Measurements from ENCODE around the gene RSKR. TPM values are rescaled to one million over a fixed set of nuclear protein-coding genes. Genes with fewer than 3 reads are reported as not detected.
"Not testable (repeated sequence)": the region's sequence is repeated elsewhere in the genome, so short reads cannot be mapped to it uniquely, and the experiment has no call there.

Gene RSKR
- polyA plus RNA-seq, 4 donors, result 10.6 to 14.3 (median 11.3) TPM

GRCh38 chr17:28623696-28624095, 9.7 kb upstream of the RSKR start:
- no peak for DNase-seq (ENCODE audit: low read depth in 4 of 4, low spot score in 3 of 4)

- no peak for DNase-seq (ENCODE audit: low read depth in 4 of 4, low spot score in 3 of 4)
Observed at GRCh38 chr17:28622186-28622585, 8.2 kb upstream of the RSKR start.

- no peak for DNase-seq (ENCODE audit: low read depth in 4 of 4, low spot score in 3 of 4)
Observed at GRCh38 chr17:28620010-28620409, 6.0 kb upstream of the RSKR start.

GRCh38 chr17:28618464-28618863, 4.5 kb upstream of the RSKR start:
- DNase-seq (ENCODE audit: low read depth in 4 of 4, low spot score in 3 of 4), result no peak

GRCh38 chr17:28616281-28616680, 2.3 kb upstream of the RSKR start:
- no peak for DNase-seq (ENCODE audit: low read depth in 4 of 4, low spot score in 3 of 4)

- DNase-seq (ENCODE audit: low read depth in 4 of 4, low spot score in 3 of 4), result no peak
Observed at GRCh38 chr17:28615260-28615940, 1.4 kb upstream of the RSKR start.

GRCh38 chr17:28612936-28613872, 781 bp downstream of the RSKR start:
- DNase-seq (ENCODE audit: low read depth in 4 of 4, low spot score in 3 of 4), result peak in 2 of 4 donors; percentile 12 to 26

- DNase-seq (ENCODE audit: low read depth in 4 of 4, low spot score in 3 of 4), result no peak
Observed at GRCh38 chr17:28612531-28612930, 1.5 kb downstream of the RSKR start.

- no peak for DNase-seq (ENCODE audit: low read depth in 4 of 4, low spot score in 3 of 4)
Observed at GRCh38 chr17:28610376-28610775, 3.6 kb downstream of the RSKR start.

GRCh38 chr17:28604031-28604430, 10.0 kb downstream of the RSKR start:
- DNase-seq (ENCODE audit: low read depth in 4 of 4, low spot score in 3 of 4), result not testable (repeated sequence)

GRCh38 chr17:28599311-28600184, 14.4 kb downstream of the RSKR start:
- peak in 2 of 4 donors; percentile 32 to 39 for DNase-seq (ENCODE audit: low read depth in 4 of 4, low spot score in 3 of 4)

GRCh38 chr17:28598799-28599310, 15.1 kb downstream of the RSKR start, which contains the start of gene SPAG5:
Gene SPAG5 (minus strand): TSS chr17:28599025. CDS start chr17:28598946, 79 bp downstream.
- peak; percentile 79 to 88 (median 84) for DNase-seq (ENCODE audit: low read depth in 4 of 4, low spot score in 3 of 4)

GRCh38 chr17:28598389-28598788, 15.6 kb downstream of the RSKR start:
- peak in 1 of 4 donors; percentile 9 for DNase-seq (ENCODE audit: low read depth in 4 of 4, low spot score in 3 of 4)

- DNase-seq (ENCODE audit: low read depth in 4 of 4, low spot score in 3 of 4), result no peak
Observed at GRCh38 chr17:28597606-28598383, 16.2 kb downstream of the RSKR start.

- DNase-seq (ENCODE audit: low read depth in 4 of 4, low spot score in 3 of 4), result no peak
Observed at GRCh38 chr17:28592260-28592659, 21.7 kb downstream of the RSKR start.

- no peak for DNase-seq (ENCODE audit: low read depth in 4 of 4, low spot score in 3 of 4)
Observed at GRCh38 chr17:28585851-28586250, 28.1 kb downstream of the RSKR start.

- no peak for DNase-seq (ENCODE audit: low read depth in 4 of 4, low spot score in 3 of 4)
Observed at GRCh38 chr17:28584434-28584833, 29.6 kb downstream of the RSKR start.

- DNase-seq (ENCODE audit: low read depth in 4 of 4, low spot score in 3 of 4), result no peak
Observed at GRCh38 chr17:28582513-28582912, 31.5 kb downstream of the RSKR start.

GRCh38 chr17:28580959-28581358, 33.0 kb downstream of the RSKR start:
- DNase-seq (ENCODE audit: low read depth in 4 of 4, low spot score in 3 of 4), result no peak

- DNase-seq (ENCODE audit: low read depth in 4 of 4, low spot score in 3 of 4), result no peak
Observed at GRCh38 chr17:28579526-28579925, 34.5 kb downstream of the RSKR start.
